ENCODE data around the gene DLG4. TPM values are rescaled to one million over a fixed set of nuclear protein-coding genes. Genes with fewer than 3 reads are reported as not detected.

The DLG4 gene
- total RNA-seq, 1 experiment from 2014 or later = 3.6 TPM

GRCh38 chr17:7234083-7234951 lies 14.7 kb upstream of the DLG4 start, which contains the start of gene DVL2:
Gene DVL2, minus strand, starts transcription at chr17:7234517. Its CDS starts 255 bp downstream, at chr17:7234262.
- peak; percentile 91 for DNase-seq (ENCODE audit: extremely low read depth, low read depth)

DNA sequence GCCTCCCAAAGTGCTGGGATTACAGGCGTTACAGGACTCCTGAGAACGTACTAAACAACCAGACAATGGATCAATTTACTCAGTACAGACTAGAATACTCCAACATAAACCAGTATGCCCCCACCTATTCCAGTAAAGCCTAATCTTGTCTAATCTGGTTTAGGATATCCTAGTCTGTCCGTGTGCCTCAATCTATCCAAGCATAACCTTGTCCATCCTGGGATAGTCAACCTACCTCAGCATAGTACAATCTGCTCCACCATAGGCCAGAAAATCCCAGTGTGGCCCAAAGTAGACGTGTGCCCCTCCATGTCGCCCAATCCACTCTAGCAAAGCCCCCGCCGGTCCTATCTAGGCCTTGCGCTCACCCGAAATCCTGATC lies 14.1 kb upstream of the DLG4 start:
- no peak for DNase-seq (ENCODE audit: extremely low read depth, low read depth)

DNA sequence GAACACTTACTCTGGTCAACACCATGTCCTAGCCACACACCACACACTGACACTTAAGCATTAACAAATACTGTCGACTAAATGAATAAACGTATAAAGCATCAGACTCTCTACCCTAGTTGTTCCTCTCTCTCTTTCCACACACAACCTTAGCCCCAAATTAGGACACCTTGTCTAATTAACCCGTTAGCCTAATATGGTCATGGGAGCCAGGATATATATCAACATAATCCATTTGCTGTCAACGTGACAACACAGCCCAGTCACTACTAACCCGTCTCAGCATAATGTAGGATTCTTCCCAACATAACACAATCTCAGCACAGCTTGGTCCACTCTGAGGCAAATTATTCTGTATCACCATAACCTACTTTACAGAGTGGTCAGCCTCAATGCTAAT lies 12.5 kb upstream of the DLG4 start:
- DNase-seq (ENCODE audit: extremely low read depth, low read depth) = no peak

DNA sequence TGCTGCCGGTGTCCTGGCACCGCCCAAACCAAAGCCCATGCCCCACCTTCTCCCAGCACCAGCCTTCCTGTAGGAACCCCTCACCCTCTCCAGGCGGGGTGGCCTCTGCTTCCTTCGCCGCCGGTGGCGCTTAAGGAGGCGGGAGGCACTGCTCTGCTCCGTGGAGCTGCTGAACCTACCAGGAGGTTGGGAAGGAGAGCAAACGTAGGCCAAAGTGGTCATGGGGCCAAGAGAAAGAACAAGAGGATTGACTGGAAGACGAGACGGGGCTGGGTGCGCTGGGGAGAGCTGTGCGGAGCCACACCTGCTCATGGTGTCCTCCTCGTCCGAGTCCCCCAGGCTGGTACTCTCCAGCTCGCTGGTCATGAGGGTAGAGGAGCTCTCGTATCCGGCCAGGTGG lies 9.9 kb upstream of the DLG4 start:
- no peak for DNase-seq (ENCODE audit: extremely low read depth, low read depth)

DNA sequence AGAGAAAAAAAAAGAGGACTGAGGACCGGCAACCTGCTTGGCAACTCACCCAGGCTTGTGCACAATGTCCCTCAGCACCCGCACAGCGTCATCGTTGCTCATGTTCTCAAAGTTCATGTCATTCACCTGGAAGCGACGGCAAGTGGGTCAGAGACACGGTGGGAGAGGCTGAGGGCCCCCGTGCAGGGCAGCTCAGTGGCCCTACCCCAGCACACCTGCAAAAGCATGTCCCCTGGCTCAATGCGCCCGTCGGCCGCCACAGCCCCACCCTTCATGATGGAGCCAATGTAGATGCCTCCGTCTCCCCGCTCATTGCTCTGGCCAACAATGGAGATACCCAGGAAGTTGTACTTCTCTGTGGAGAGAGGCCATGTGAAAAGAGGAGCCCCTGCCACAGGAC lies 9.3 kb upstream of the DLG4 start:
- DNase-seq (ENCODE audit: extremely low read depth, low read depth) = no peak

DNA sequence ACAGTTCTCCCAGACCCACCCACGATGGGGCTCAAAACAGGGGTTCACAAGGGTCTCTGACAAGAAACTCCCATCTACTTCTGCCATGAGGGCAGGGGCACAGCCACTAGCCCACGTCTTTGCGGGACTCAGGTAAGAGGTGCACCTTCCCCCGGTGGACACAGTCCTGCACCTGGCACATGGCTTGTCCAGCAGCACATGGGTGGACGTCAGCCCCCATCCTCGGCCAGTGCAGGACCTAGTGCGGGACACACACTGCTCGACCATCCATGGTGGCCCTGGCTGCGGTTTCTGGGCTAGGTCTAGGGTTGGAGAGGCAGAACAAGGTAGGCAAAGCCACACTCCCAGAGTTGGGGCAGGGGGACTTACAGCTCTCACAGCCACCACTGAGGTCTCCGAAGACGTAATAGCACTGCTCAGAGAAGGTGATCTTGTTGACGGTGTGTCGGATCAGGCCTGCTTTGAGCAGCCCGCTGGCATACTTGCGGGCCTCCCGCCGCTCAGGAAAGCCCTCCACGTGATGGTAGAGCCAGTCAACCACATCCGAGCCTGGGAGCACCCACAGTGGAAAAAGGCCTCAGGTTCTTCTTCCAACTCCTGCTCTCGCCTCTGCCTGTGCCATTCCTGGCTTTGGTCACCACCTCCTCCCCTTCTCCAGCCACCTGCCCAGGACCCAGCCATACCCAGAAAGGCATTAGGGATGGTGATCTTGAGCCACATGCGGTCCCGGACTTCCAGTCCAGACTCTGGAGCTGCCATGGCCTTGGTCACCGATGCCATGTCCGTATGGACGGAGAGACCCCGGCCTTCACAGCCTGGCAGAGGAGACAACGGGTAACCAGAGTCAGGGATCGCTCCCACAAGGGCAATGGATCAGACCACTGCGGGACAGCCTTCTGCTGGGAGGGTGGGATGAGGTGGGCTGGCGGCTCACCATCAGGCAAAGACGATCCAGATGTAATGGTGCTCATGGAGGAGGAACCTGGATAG lies 7.4 kb upstream of the DLG4 start:
- no peak for DNase-seq (ENCODE audit: extremely low read depth, low read depth)

GRCh38 chr17:7225711-7226331 lies 6.2 kb upstream of the DLG4 start:
- DNase-seq (ENCODE audit: extremely low read depth, low read depth) = no peak

- DNase-seq (ENCODE audit: extremely low read depth, low read depth) = no peak
These were observed 5.0 kb upstream of the DLG4 start for GRCh38 chr17:7224661-7225111.

GRCh38 chr17:7224110-7224509 lies 4.5 kb upstream of the DLG4 start:
- no peak for DNase-seq (ENCODE audit: extremely low read depth, low read depth)

GRCh38 chr17:7223375-7223774 lies 3.7 kb upstream of the DLG4 start:
- DNase-seq (ENCODE audit: extremely low read depth, low read depth) = no peak

DNA sequence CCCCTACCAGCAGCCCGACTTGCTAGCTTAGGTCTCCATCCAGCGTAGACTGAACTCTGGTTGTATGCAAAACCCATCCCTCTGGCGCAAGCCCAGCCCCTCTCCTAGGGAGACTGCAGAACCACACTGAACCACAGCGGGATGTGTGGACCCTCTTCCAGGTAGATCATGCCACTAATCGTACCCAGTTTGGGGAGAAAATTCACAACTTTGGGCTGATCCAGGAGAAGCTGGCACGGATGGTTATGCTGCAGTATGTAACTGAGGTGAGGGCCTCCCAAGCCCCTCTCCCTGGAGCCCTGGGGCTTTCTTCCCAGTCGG lies 3.3 kb upstream of the DLG4 start:
- DNase-seq (ENCODE audit: extremely low read depth, low read depth) = no peak

- no peak for DNase-seq (ENCODE audit: extremely low read depth, low read depth)
These were observed 2.7 kb upstream of the DLG4 start for GRCh38 chr17:7222093-7222971.

DNA sequence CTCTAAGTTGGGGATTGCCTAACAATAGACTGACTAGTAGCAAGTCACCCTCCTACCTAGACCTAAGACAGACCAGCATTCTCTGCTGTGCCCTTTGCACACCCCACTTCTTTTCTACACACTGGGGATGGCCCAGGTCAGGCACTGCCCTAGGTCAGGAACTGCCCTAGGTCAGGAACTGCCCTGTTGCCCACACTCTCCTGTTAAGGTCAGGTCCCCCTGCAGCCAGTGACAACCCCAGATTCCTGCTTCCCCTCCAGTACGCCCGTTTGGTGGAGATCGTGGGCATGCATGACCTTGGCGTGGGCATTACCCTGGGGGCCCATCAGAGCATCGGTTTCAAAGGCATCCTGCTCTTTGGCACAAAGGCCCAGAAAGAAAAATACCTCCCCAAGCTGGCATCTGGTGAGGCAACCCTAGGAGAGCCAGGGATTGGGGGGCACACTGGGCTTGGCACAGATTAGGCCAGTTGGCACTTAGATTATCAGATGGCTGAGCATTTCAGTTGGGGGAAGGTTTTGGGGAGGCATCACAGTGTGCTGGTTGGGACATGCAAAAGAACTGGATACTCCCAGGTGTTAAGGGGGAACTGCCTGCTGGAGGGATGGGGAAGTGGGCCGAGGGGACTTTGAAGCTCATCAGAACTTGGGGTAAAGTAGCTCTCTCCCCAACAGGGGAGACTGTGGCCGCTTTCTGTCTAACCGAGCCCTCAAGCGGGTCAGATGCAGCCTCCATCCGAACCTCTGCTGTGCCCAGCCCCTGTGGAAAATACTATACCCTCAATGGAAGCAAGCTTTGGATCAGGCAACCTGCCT lies 1.8 kb upstream of the DLG4 start:
- DNase-seq (ENCODE audit: extremely low read depth, low read depth) = no peak

DNA sequence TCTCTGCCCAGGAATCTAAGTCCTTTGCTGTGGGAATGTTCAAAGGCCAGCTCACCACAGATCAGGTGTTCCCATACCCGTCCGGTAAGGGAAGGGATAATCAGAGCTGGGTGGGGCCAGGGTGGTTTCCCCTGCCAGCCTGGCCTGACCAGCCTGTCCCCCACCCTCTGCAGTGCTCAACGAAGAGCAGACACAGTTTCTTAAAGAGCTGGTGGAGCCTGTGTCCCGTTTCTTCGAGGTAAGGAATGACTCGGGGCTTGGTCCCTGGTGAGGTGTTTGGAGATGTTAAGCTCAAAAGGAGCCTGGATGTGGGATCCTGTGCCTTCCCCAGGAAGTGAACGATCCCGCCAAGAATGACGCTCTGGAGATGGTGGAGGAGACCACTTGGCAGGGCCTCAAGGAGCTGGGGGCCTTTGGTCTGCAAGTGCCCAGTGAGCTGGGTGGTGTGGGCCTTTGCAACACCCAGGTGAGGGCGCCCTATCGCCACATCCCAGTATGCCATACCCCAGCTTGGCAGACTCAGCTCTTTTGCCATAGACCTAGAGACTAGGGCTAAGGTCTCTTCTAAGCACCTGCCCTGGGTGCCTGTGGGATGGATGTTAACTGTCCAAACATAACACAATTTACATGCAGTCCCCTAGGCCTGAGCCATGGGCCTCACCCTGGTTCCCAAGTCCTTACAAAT lies 1.1 kb upstream of the DLG4 start:
- peak; percentile 74 for DNase-seq (ENCODE audit: extremely low read depth, low read depth)

GRCh38 chr17:7219229-7219811 lies 316 bp downstream of the DLG4 start:
- no peak for DNase-seq (ENCODE audit: extremely low read depth, low read depth)

DNA sequence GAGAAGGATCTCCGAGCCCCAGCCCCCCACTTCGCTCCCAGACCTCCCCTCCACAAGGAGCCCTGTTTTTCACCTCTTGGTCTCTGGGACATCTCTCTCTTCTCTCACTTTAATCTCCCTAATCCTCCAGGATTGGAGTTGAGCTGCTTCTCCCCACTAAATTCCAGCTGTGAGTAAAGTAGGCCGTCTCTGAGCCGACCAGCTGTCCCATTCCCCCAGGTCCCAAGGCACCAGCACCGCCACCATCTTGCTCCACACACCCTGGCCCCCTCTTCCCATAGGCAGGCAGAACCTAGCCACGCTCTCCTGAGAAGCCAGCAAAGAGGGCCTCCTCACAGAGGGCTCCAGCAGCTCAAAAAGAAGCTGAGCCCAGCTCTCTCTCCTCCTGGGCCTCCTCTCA lies 878 bp downstream of the DLG4 start:
- DNase-seq (ENCODE audit: extremely low read depth, low read depth) = no peak

DNA sequence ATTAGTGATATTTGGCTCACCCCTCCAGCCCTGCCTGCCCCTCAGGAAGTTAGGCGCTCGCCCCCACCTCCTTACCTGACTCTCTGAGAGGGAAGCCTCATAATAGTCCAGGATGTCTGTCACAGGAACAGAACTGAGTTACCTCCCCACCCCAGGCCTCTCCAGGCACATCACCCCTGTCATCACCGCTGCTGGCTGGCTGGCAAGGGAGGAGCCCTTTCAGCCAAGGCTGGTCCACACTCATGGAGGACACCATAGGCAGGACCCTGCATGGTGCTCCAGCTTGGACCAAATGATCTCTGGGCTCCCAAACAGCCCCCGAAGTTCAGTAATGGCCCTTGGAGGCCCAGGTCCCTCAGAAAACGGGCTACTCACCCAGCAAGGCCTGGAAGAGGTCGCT lies 1.5 kb downstream of the DLG4 start:
- no peak for DNase-seq (ENCODE audit: extremely low read depth, low read depth)

All from NCI-H460 (cell line).